ENCODE data around the gene ZSCAN5A.
"Not testable (repeated sequence)": the region's sequence is repeated elsewhere in the genome, so short reads cannot be mapped to it uniquely, and the experiment has no call there.

ZSCAN5A gene

GRCh38 chr19:56193981-56194640 is 120.5 kb downstream of the ZSCAN5A start:
- H3K27me3 ChIP-seq (ENCODE audit: control insufficient read depth in 1 of 2, insufficient read depth in 2 of 2, low read length in 2 of 2): no peaks in the 10 kb centered on the region
- no peaks in the 10 kb centered on the region for H3K4me1 ChIP-seq (ENCODE audit: insufficient read depth, low read length)
- H3K4me3 ChIP-seq (ENCODE audit: low read depth in 1 of 2, low read length in 2 of 2): no peak overlapping the region
- H3K27ac ChIP-seq (ENCODE audit: low read depth, low read length): no peak overlapping the region
- no peaks in the 10 kb centered on the region for H3K36me3 ChIP-seq (ENCODE audit: insufficient read depth, low read length)
- no peaks in the 10 kb centered on the region for H3K9me3 ChIP-seq (ENCODE audit: low read length)
- H3K9ac ChIP-seq (ENCODE audit: low read length): no peak overlapping the region

- no peaks in the 10 kb centered on the region for H3K36me3 ChIP-seq (ENCODE audit: insufficient read depth, low read length)
- H3K9me3 ChIP-seq (ENCODE audit: low read length): no peaks in the 10 kb centered on the region
- no peak overlapping the region for H3K27ac ChIP-seq (ENCODE audit: low read depth, low read length)
- H3K4me3 ChIP-seq (ENCODE audit: low read depth in 1 of 2, low read length in 2 of 2): no peak overlapping the region
- H3K27me3 ChIP-seq (ENCODE audit: control insufficient read depth in 1 of 2, insufficient read depth in 2 of 2, low read length in 2 of 2): no peaks in the 10 kb centered on the region
- no peak overlapping the region for H3K9ac ChIP-seq (ENCODE audit: low read length)
- H3K4me1 ChIP-seq (ENCODE audit: insufficient read depth, low read length): no peaks in the 10 kb centered on the region
These were observed 122.9 kb downstream of the ZSCAN5A start for GRCh38 chr19:56191711-56192110.

GRCh38 chr19:56191115-56191514 is 123.5 kb downstream of the ZSCAN5A start:
- H3K36me3 ChIP-seq (ENCODE audit: insufficient read depth, low read length): no peaks in the 10 kb centered on the region
- no peak overlapping the region for H3K27ac ChIP-seq (ENCODE audit: low read depth, low read length)
- H3K27me3 ChIP-seq (ENCODE audit: control insufficient read depth in 1 of 2, insufficient read depth in 2 of 2, low read length in 2 of 2): no peaks in the 10 kb centered on the region
- H3K4me1 ChIP-seq (ENCODE audit: insufficient read depth, low read length): no peaks in the 10 kb centered on the region
- no peaks in the 10 kb centered on the region for H3K9me3 ChIP-seq (ENCODE audit: low read length)
- H3K4me3 ChIP-seq (ENCODE audit: low read depth in 1 of 2, low read length in 2 of 2): no peak overlapping the region
- no peak overlapping the region for H3K9ac ChIP-seq (ENCODE audit: low read length)

- no peaks in the 10 kb centered on the region for H3K36me3 ChIP-seq (ENCODE audit: insufficient read depth, low read length)
- H3K9me3 ChIP-seq (ENCODE audit: low read length): no peaks in the 10 kb centered on the region
- no peak overlapping the region for H3K4me3 ChIP-seq (ENCODE audit: low read depth in 1 of 2, low read length in 2 of 2)
- H3K4me1 ChIP-seq (ENCODE audit: insufficient read depth, low read length): no peaks in the 10 kb centered on the region
- no peak overlapping the region for H3K27ac ChIP-seq (ENCODE audit: low read depth, low read length)
- H3K27me3 ChIP-seq (ENCODE audit: control insufficient read depth in 1 of 2, insufficient read depth in 2 of 2, low read length in 2 of 2): no peaks in the 10 kb centered on the region
- no peak overlapping the region for H3K9ac ChIP-seq (ENCODE audit: low read length)
These were observed 124.9 kb downstream of the ZSCAN5A start for GRCh38 chr19:56189785-56190184.

GRCh38 chr19:56177564-56178243 is 136.9 kb downstream of the ZSCAN5A start:
- no peaks in the 10 kb centered on the region for H3K9me3 ChIP-seq (ENCODE audit: low read length)
- peaks cover 0 to 20% of the 10 kb centered on the region in 2 donors for H3K27me3 ChIP-seq (ENCODE audit: control insufficient read depth in 1 of 2, insufficient read depth in 2 of 2, low read length in 2 of 2)
- no peaks in the 10 kb centered on the region for H3K4me1 ChIP-seq (ENCODE audit: insufficient read depth, low read length)
- H3K27ac ChIP-seq (ENCODE audit: low read depth, low read length): no peak overlapping the region
- no peaks in the 10 kb centered on the region for H3K36me3 ChIP-seq (ENCODE audit: insufficient read depth, low read length)
- no peak overlapping the region for H3K9ac ChIP-seq (ENCODE audit: low read length)
- H3K4me3 ChIP-seq (ENCODE audit: low read depth in 1 of 2, low read length in 2 of 2): no peak overlapping the region

GRCh38 chr19:56176881-56177280 is 137.8 kb downstream of the ZSCAN5A start:
- H3K27ac ChIP-seq (ENCODE audit: low read depth, low read length): no peak overlapping the region
- no peaks in the 10 kb centered on the region for H3K9me3 ChIP-seq (ENCODE audit: low read length)
- H3K9ac ChIP-seq (ENCODE audit: low read length): no peak overlapping the region
- no peak overlapping the region for H3K4me3 ChIP-seq (ENCODE audit: low read depth in 1 of 2, low read length in 2 of 2)
- H3K27me3 ChIP-seq (ENCODE audit: control insufficient read depth in 1 of 2, insufficient read depth in 2 of 2, low read length in 2 of 2): peaks cover 0 to 20% of the 10 kb centered on the region in 2 donors
- no peaks in the 10 kb centered on the region for H3K36me3 ChIP-seq (ENCODE audit: insufficient read depth, low read length)
- no peaks in the 10 kb centered on the region for H3K4me1 ChIP-seq (ENCODE audit: insufficient read depth, low read length)

GRCh38 chr19:56176310-56176709 is 138.3 kb downstream of the ZSCAN5A start:
- H3K9ac ChIP-seq (ENCODE audit: low read length); H3K36me3 ChIP-seq (ENCODE audit: insufficient read depth, low read length); H3K27ac ChIP-seq (ENCODE audit: low read depth, low read length); H3K9me3 ChIP-seq (ENCODE audit: low read length); H3K4me1 ChIP-seq (ENCODE audit: insufficient read depth, low read length); H3K4me3 ChIP-seq (ENCODE audit: low read depth in 1 of 2, low read length in 2 of 2): not testable (repeated sequence)
- peaks cover 0 to 20% of the 10 kb centered on the region in 2 donors for H3K27me3 ChIP-seq (ENCODE audit: control insufficient read depth in 1 of 2, insufficient read depth in 2 of 2, low read length in 2 of 2)

- not testable (repeated sequence) for H3K36me3 ChIP-seq (ENCODE audit: insufficient read depth, low read length); H3K9me3 ChIP-seq (ENCODE audit: low read length); H3K4me1 ChIP-seq (ENCODE audit: insufficient read depth, low read length); H3K27ac ChIP-seq (ENCODE audit: low read depth, low read length); H3K4me3 ChIP-seq (ENCODE audit: low read depth in 1 of 2, low read length in 2 of 2); H3K9ac ChIP-seq (ENCODE audit: low read length)
- H3K27me3 ChIP-seq (ENCODE audit: control insufficient read depth in 1 of 2, insufficient read depth in 2 of 2, low read length in 2 of 2): peaks cover 0 to 20% of the 10 kb centered on the region in 2 donors
These were observed 138.8 kb downstream of the ZSCAN5A start, which contains the start of gene GALP for GRCh38 chr19:56175861-56176307. Gene GALP (plus strand): TSS chr19:56176008. CDS start chr19:56177109, 1,101 bp downstream.

GRCh38 chr19:56174550-56174949 is 140.1 kb downstream of the ZSCAN5A start:
- Histone ChIP-seq H3K4me1 (ENCODE audit: insufficient read depth, low read length) (no peaks in the 10 kb centered on the region), H3K27ac (ENCODE audit: low read depth, low read length) (no peak overlapping the region), H3K36me3 (ENCODE audit: insufficient read depth, low read length) (no peaks in the 10 kb centered on the region), H3K4me3 (ENCODE audit: low read depth in 1 of 2, low read length in 2 of 2) (no peak overlapping the region), H3K9ac (ENCODE audit: low read length) (no peak overlapping the region), H3K9me3 (ENCODE audit: low read length) (no peaks in the 10 kb centered on the region), H3K27me3 (ENCODE audit: control insufficient read depth in 1 of 2, insufficient read depth in 2 of 2, low read length in 2 of 2) (peaks cover 0 to 20% of the 10 kb centered on the region in 2 donors)

GRCh38 chr19:56174086-56174485 is 140.6 kb downstream of the ZSCAN5A start:
- H3K27me3 ChIP-seq (ENCODE audit: control insufficient read depth in 1 of 2, insufficient read depth in 2 of 2, low read length in 2 of 2): peaks cover 0 to 20% of the 10 kb centered on the region in 2 donors
- H3K4me1 ChIP-seq (ENCODE audit: insufficient read depth, low read length): no peaks in the 10 kb centered on the region
- H3K27ac ChIP-seq (ENCODE audit: low read depth, low read length): no peak overlapping the region
- no peak overlapping the region for H3K9ac ChIP-seq (ENCODE audit: low read length)
- H3K9me3 ChIP-seq (ENCODE audit: low read length): no peaks in the 10 kb centered on the region
- no peak overlapping the region for H3K4me3 ChIP-seq (ENCODE audit: low read depth in 1 of 2, low read length in 2 of 2)
- no peaks in the 10 kb centered on the region for H3K36me3 ChIP-seq (ENCODE audit: insufficient read depth, low read length)
